Central memory CD8-positive, alpha-beta T cell (primary cell): Measurements from ENCODE around the gene RMND5A.
"Not testable (repeated sequence)": the region's sequence is repeated elsewhere in the genome, so short reads cannot be mapped to it uniquely, and the experiment has no call there.

Experiments used
- ATAC-seq: fragments of 150-1000 bp; cut with Tn5 transposase; replicated peaks from 2 replicates; pipeline ENCODE4 v1.10.0; 2022; ENCODE audit warnings: mild to moderate bottlenecking, moderate FRiP score, moderate number of reproducible peaks; ENCODE audit not compliant: poor library complexity, severe bottlenecking; ENCODE audit errors: extremely low read depth
- DNase-seq, 2 donors: peaks; one replicate each; pipeline ENCODE4 v3.0.0; 2021; ENCODE audit warnings: low spot score in 2 of 2
- H3K27ac Mint-ChIP-seq: one replicate; pipeline ENCODE4 v1.8.0; 2022; ENCODE audit warnings: low read depth, mild to moderate bottlenecking, moderate library complexity, mixed read lengths
- H3K27me3 Mint-ChIP-seq: one replicate; pipeline ENCODE4 v1.8.0; 2022; ENCODE audit warnings: mixed read lengths
- H3K36me3 Mint-ChIP-seq: one replicate; pipeline ENCODE4 v1.8.0; 2022; ENCODE audit warnings: mild to moderate bottlenecking, moderate library complexity, mixed read lengths; ENCODE audit not compliant: insufficient read depth
- H3K4me1 Mint-ChIP-seq: one replicate; pipeline ENCODE4 v1.8.0; 2022; ENCODE audit warnings: mixed read lengths
- H3K4me3 Mint-ChIP-seq: one replicate; pipeline ENCODE4 v1.8.0; 2022; ENCODE audit warnings: mild to moderate bottlenecking, moderate library complexity, mixed read lengths
- H3K9me3 Mint-ChIP-seq: one replicate; pipeline ENCODE4 v1.8.0; 2022; ENCODE audit warnings: mixed read lengths

Gene RMND5A

GRCh38 chr2:86732040-86732525 lies 12.0 kb downstream of the RMND5A start:
- not testable (repeated sequence) for H3K36me3 Mint-ChIP-seq, ATAC-seq, H3K4me3 Mint-ChIP-seq, DNase-seq, H3K27ac Mint-ChIP-seq, H3K27me3 Mint-ChIP-seq, H3K9me3 Mint-ChIP-seq
- H3K4me1 Mint-ChIP-seq = peaks cover 12% of the 10 kb centered on the region

- not testable (repeated sequence) for H3K27me3 Mint-ChIP-seq, H3K4me3 Mint-ChIP-seq, DNase-seq, H3K36me3 Mint-ChIP-seq, H3K27ac Mint-ChIP-seq, ATAC-seq, H3K9me3 Mint-ChIP-seq
- H3K4me1 Mint-ChIP-seq = peaks cover 12% of the 10 kb centered on the region
Measured at GRCh38 chr2:86732837-86733236, 12.7 kb downstream of the RMND5A start.

GRCh38 chr2:86733528-86733927 lies 13.4 kb downstream of the RMND5A start:
- not testable (repeated sequence) for H3K36me3 Mint-ChIP-seq, H3K27me3 Mint-ChIP-seq, DNase-seq, H3K9me3 Mint-ChIP-seq, H3K27ac Mint-ChIP-seq, ATAC-seq, H3K4me3 Mint-ChIP-seq
- peaks cover 12% of the 10 kb centered on the region for H3K4me1 Mint-ChIP-seq

GRCh38 chr2:86734896-86735295 lies 14.8 kb downstream of the RMND5A start:
- not testable (repeated sequence) for H3K4me3 Mint-ChIP-seq, H3K27me3 Mint-ChIP-seq, H3K9me3 Mint-ChIP-seq, H3K4me1 Mint-ChIP-seq, ATAC-seq, H3K27ac Mint-ChIP-seq, DNase-seq, H3K36me3 Mint-ChIP-seq

- H3K9me3 Mint-ChIP-seq, H3K27me3 Mint-ChIP-seq, H3K4me3 Mint-ChIP-seq, ATAC-seq, DNase-seq, H3K27ac Mint-ChIP-seq: not testable (repeated sequence)
- peaks cover 12% of the 10 kb centered on the region for H3K4me1 Mint-ChIP-seq
- peaks cover 12% of the 10 kb centered on the region for H3K36me3 Mint-ChIP-seq
Measured at GRCh38 chr2:86739485-86739884, 19.4 kb downstream of the RMND5A start.

- not testable (repeated sequence) for DNase-seq, H3K4me3 Mint-ChIP-seq, H3K27ac Mint-ChIP-seq, ATAC-seq, H3K9me3 Mint-ChIP-seq, H3K27me3 Mint-ChIP-seq
- Mint-ChIP-seq H3K36me3 (peaks cover 14% of the 10 kb centered on the region), H3K4me1 (peaks cover 12% of the 10 kb centered on the region)
Measured at GRCh38 chr2:86739889-86740288, 19.8 kb downstream of the RMND5A start.

GRCh38 chr2:86741889-86742498 lies 21.9 kb downstream of the RMND5A start:
- H3K27ac Mint-ChIP-seq = peak overlapping the region; percentile 90
- peak overlapping the region; percentile 23 for H3K4me3 Mint-ChIP-seq
- ATAC-seq = peak; percentile 83
- not testable (repeated sequence) for DNase-seq, H3K9me3 Mint-ChIP-seq, H3K27me3 Mint-ChIP-seq
- peaks cover 34% of the 10 kb centered on the region for H3K4me1 Mint-ChIP-seq
- peaks cover 17% of the 10 kb centered on the region for H3K36me3 Mint-ChIP-seq

- Mint-ChIP-seq H3K9me3 (no peaks in the 10 kb centered on the region), H3K4me1 (peaks cover 39% of the 10 kb centered on the region), H3K4me3 (no peak overlapping the region), H3K36me3 (peaks cover 19% of the 10 kb centered on the region), H3K27me3 (no peaks in the 10 kb centered on the region), H3K27ac (no peak overlapping the region)
- ATAC-seq (no peak), DNase-seq (no peak)
Measured at GRCh38 chr2:86744152-86744551, 24.1 kb downstream of the RMND5A start.

- peaks cover 28% of the 10 kb centered on the region for H3K36me3 Mint-ChIP-seq
- DNase-seq (no peak), ATAC-seq (no peak)
- peaks cover 4% of the 10 kb centered on the region for H3K9me3 Mint-ChIP-seq
- H3K27ac Mint-ChIP-seq = no peak overlapping the region
- H3K4me1 Mint-ChIP-seq = peaks cover 53% of the 10 kb centered on the region
- no peak overlapping the region for H3K4me3 Mint-ChIP-seq
- no peaks in the 10 kb centered on the region for H3K27me3 Mint-ChIP-seq
Measured at GRCh38 chr2:86746939-86747338, 26.8 kb downstream of the RMND5A start.

GRCh38 chr2:86747711-86748639 lies 27.9 kb downstream of the RMND5A start:
- DNase-seq (no peak), ATAC-seq (no peak)
- Mint-ChIP-seq H3K36me3 (peaks cover 30% of the 10 kb centered on the region), H3K4me1 (peaks cover 44% of the 10 kb centered on the region), H3K4me3 (no peak overlapping the region), H3K27me3 (no peaks in the 10 kb centered on the region), H3K9me3 (peaks cover 4% of the 10 kb centered on the region), H3K27ac (no peak overlapping the region)

- Mint-ChIP-seq H3K36me3 (peaks cover 29% of the 10 kb centered on the region), H3K9me3 (peaks cover 4% of the 10 kb centered on the region), H3K4me3 (no peak overlapping the region), H3K27ac (peak overlapping the region; percentile 46), H3K4me1 (peaks cover 37% of the 10 kb centered on the region), H3K27me3 (no peaks in the 10 kb centered on the region)
- no peak for DNase-seq
- no peak for ATAC-seq
Measured at GRCh38 chr2:86750240-86750839, 30.2 kb downstream of the RMND5A start.

- peaks cover 40% of the 10 kb centered on the region for H3K36me3 Mint-ChIP-seq
- no peak overlapping the region for H3K4me3 Mint-ChIP-seq
- H3K4me1 Mint-ChIP-seq = peaks cover 23% of the 10 kb centered on the region
- H3K9me3 Mint-ChIP-seq = peaks cover 4% of the 10 kb centered on the region
- no peak for DNase-seq
- H3K27me3 Mint-ChIP-seq = no peaks in the 10 kb centered on the region
- no peak overlapping the region for H3K27ac Mint-ChIP-seq
- ATAC-seq = no peak
Measured at GRCh38 chr2:86751778-86752177, 31.7 kb downstream of the RMND5A start.
